GM19193 (cell line): ENCODE results near the gene CUBN.

Source experiments
- POLR2A ChIP-seq: IDR thresholded peaks from 4 replicates; pipeline ENCODE4 v1.6.1; 2011; ENCODE audit not compliant: insufficient read depth, insufficient read length; ENCODE audit errors: extremely low read depth

Gene CUBN

DNA sequence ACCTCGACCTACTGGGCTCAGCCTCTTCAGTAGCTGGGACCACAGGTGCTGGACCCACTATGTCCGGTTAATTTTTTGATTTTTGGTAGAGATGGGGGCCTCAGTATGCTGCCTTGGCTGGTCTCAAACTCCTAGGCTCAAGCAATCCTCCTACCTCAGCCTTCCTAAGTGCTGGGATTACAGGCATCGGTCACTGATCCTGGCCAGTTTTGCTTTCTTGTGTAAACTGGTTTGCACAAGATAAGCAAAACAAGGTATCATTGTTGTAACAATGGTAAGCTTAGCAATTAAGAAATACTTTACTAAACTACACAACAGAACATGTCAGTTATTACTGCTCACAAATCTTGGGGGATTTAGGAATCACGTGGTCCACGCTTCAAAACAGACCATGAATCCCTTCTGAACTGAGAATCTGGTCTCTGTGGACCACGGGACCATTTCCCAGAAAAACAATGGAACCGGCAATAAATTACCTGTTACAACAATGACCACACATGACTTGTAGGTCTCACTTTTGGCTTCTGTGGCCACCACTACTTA lies 349.2 kb downstream of the CUBN start:
- TF ChIP-seq POLR2A: no peak

DNA sequence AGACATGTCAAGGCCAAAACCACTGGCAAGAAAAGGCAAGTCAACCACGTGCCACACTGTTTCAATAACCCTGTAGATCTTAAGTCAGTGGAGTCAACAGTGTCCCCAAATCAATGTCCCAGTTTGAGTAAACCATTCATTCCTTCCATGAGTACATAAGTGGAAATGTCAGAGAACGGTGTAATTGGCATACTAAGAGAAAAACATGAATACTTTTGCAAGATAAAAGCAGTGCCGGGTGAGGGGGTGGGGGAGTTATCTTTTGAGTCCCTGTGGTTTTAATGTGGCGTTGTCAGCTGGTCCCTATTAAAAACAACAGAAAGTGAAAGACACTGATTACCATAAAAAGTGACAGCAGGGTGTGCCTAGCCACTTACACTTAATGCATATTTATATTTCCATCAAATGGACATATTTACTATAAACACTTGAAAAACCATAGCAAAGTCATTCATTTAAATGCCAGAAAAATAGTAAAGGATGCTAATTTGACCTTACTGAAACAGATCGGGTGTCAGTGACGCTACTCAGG lies 350.2 kb downstream of the CUBN start:
- TF ChIP-seq POLR2A: no peak

DNA sequence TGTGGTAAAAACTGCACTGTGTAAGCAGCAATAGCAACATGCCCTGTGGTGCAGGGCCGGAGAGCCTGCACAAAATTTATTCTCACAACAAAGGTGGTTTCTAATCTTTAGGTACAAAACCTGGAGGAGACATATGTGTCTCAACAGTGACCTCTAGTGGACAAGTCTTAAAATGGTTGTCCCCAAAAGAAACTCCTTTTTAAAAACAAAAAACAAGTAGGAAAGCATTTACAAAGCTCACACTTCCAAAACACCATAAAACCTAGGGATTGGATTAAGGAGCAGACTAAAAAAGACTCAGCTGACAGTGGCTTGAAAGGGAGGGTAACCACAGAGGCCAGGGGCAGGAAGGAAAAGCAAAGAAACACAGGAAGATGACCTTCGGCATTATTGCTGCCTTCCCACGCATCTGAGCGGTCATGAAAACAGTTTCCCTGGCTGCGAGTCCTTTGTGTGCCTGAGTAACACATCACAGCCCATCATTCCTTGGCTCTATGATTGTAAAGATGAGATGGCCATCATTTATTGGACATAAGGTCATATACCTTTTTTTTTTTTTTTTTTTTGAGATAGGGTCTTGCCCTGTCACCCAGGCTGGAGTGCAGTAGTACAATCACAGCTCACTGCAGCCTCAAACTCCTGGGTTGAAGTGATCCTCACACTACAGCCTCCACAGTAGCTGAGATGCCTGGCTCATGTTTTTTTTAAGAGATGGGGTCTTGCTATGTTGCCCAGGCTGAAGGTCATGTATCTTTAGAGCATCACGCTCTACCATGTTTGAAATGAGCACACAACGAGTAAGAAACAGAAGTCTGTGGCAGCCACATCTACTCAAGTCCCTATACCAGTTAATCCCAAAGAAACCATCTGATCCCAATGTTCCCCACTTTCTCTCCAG lies 351.9 kb downstream of the CUBN start:
- TF ChIP-seq POLR2A: no peak

DNA sequence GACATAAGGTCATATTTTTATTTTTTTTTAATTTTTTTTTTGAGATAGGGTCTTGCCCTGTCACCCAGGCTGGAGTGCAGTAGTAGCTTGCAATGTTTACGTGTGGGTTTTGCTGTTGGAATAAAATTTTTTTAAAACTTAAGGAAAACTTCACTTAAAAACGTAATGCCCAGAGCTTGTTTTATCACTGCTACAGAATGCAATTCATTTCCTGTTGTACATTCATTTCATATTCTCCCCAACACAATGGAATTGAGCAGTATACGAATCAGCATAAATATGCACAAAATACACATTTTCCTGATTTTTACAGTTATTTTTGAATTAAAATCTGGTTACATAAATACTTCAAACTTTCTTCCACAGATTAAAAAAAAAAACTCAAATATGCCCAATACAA lies 352.7 kb downstream of the CUBN start:
- TF ChIP-seq POLR2A: no peak
